ENCODE data around the gene CRYBB2.
"Not testable (repeated sequence)": the region's sequence is repeated elsewhere in the genome, so short reads cannot be mapped to it uniquely, and the experiment has no call there.

CRYBB2 gene, protein sequence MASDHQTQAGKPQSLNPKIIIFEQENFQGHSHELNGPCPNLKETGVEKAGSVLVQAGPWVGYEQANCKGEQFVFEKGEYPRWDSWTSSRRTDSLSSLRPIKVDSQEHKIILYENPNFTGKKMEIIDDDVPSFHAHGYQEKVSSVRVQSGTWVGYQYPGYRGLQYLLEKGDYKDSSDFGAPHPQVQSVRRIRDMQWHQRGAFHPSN

DNA sequence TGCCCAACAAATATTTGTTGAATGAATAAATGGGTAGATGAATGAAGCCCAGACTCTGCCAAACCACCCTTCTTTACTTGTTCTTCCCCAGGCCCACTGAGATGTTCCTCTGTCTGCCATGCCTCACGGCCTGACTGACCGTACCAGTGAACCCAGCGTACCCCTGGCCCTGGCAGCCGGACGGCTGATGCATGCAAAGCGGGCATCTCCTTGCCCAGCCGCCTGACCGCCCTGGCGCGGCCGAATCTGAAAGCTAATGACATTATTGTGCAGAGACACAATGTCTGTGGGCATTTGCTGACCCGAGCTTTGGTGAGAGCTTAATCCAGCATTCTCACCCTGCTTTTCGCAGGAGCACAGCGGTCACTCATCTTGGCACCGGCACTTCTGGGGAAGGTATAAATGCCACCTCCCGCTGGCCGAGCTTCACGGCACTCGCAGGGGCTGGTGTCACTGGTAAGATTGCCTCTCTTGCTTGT, at the start of gene CRYBB2:
Gene CRYBB2 (plus strand): TSS at position 429 of the 479 bp plus-strand sequence. CDS start 1,791 bp downstream, outside the sequence.
- DNase-seq (ENCODE audit: low read depth, low spot score): no peak

DNA sequence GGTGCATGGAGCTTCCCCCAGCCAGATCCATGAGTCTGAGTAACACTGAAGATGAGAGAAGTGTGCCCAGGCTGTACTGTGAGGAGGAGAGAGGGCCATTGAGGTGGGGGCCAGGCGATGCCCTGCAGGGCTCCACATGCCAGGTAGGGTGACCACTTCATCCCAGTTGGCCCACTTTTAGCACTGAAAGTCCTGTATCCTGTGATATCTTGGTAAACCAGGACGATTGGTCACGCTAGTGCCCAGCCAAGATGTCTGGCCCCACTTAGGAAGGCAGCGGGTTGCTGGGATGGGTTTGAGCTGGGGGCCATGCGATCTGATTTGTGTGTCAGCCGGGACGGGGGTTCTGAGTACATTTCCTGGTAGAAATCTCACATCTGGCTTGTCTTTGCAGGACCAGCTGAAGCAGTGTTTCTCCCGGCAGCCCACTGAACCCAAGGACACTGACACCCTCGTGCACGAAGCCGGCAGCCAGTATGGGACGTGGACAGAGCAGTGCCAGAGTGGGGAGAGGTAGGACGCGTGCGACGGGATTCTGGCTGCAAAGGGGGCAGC, 48.9 kb upstream of the CRYBB2 start:
- DNase-seq (ENCODE audit: low read depth, low spot score): no peak

DNA sequence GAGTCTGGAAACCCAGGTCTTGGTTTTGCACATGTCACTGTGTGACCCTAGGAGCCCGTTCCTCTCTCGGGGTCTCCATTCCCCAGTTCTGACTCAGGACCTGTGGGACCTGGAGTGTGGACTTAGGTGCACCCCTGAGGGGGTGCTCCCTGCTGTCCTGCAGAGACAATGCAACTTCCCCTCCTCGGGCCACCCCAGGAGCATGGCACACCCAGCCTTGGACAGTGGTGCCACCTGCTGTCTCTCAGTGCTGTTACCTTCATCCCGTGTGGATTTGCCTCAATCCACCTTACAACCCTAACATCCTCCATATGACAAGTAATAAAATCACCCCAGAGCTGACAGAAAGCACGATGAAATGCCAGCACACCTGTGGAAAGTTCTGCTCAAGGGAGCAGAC, 47.3 kb upstream of the CRYBB2 start:
- no peak for DNase-seq (ENCODE audit: low read depth, low spot score)

DNA sequence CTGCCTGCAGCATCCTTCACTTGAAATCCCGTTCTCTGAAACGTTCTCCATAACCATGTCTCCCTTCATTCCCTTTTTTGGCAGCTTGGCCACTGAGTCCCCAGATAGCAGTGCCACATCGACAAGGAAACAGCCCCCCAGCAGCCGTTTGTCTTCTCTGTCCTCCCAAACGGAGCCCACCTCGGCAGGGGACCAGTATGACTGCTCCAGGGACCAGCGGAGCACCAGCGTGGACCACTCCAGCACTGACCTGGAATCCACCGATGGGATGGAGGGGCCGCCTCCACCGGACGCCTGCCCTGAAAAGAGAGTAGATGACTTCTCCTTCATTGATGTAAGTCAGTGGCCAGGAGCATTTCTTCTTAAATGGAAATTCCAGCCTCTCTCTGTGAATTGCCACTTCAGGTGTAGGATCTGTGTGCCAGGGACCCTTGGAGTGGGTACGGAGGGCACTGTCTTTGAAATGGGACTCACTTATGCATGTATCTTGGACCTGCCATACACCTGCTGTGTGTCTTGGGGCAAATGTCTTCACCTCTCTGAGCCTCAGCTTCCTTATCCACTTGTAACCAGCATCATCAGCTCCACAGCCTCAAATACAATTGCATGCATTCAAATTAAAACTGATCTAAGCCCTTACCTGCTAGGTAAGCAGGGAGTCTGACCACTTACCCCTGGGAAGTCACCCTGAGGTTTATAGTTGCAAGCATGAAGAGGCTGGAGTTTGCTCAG, 45.1 kb upstream of the CRYBB2 start:
- no peak for DNase-seq (ENCODE audit: low read depth, low spot score)

DNA sequence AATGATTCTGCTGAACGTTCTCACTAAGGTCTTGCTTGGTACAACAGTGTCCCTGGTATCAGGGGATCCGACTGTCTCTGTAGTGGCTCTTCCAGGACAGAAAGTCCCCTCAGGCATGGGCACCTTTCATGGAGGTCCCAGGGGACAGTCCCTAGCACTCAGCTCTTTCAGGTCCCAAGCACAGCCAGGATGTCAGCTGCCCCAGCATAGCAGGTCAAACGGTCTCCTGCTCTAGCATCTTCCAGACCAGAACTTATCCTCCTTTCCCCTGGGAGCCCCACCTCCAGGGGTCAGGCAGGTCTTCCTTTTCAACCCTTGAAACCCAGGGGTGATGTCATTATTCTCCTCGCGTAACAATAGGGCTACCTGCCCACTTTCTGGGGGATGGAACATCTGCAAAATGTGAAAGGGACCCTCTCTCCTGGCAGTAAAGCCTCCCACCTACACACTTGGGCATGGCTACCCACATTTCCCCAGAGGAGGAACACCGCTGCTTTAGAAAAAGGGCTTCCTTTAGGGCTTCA, 44.5 kb upstream of the CRYBB2 start:
- DNase-seq (ENCODE audit: low read depth, low spot score): no peak

DNA sequence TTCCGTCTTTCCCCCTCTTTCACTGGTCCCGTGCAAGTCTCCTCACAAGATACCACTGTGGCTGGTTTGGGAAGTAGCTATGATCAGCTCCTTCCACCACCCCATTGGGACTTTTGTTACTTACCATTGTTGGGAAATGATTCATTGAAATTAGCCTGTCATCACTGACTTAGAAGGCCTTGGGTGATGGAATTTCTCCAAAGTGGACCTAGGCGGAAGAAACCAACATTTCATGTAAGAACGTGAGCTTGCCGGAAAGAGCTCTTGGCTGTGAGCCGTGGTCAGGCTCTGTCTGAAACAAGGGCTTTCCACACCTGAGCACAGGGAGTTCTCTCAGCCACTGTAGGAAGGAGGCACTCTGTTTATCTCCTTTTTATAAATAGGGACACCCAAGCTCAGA, 43.3 kb upstream of the CRYBB2 start:
- no peak for DNase-seq (ENCODE audit: low read depth, low spot score)

DNA sequence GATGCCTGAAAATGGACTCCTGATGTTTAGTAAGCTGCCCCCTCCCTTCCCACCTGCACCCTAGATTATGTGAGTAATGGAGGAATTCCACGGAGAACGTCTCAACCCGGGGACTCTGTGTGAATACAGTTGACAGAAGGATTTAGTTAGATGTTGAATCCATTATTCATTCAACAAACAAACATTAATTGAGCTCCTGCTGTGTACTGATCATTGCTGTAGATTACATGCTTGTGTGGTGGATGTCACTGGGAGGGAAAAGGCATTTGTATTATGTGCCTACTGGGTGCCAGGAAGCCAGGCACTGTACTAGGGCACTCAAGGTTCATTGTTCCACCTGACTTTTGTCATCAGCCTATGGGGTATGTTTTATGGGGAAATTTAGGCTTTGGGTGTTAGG, 42.6 kb upstream of the CRYBB2 start:
- DNase-seq (ENCODE audit: low read depth, low spot score): no peak

DNA sequence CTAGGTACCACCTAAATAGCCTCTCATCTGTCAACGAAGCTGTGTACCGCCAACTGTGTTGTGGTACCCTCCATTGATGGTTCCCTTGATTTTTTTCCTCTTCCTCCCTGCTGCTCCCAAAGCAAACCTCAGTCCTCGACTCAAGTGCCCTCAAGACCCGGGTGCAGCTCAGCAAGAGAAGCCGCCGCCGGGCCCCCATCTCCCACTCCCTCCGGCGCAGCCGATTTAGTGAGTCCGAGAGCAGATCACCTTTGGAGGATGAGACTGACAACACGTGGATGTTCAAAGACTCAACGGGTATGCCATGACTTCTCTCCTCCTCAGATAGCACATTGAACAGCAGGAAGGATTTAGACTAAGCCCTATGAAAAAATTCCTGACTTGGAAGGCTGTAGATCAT, 42.2 kb upstream of the CRYBB2 start:
- DNase-seq (ENCODE audit: low read depth, low spot score): no peak

DNA sequence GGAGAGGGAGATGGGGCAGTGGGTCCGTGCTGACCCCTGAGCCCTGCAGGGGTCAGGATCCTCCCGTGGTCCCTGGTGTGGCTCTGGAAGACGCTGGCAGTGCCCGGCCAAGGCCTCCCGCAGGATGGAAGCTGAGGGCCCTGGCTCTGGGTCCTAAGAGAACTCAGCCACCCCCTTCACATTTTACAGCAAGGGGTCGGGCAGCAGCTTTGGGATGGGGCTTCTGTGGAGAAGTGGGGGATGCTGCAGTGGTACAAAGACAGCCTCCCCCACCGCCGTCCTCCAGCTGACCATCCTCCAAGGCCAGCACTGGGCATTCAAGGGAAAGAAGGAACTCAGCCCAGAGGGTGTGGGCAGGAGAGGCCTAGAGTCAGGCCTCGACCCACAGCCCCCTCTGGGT, 41.5 kb upstream of the CRYBB2 start:
- DNase-seq (ENCODE audit: low read depth, low spot score): no peak

DNA sequence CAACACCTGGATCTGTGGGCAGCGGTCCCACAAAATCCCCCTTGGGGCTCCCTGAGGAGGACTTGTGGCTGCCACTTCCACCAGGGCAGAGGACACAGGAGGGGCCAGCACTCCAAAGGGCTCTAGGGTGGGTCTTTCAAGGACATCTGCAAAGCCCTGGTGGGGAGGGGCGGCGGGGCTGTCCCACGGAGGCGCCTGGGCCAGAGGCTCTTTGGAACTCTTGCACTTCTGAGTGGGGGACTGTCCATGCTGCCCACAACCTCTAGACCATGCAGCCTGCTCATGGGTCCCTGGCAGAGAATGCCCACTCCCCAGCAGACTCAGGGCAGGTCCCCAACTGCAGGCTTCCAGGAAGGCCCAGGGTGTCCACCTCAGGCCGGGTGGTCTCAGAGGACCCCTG, 41.1 kb upstream of the CRYBB2 start:
- not testable (repeated sequence) for DNase-seq (ENCODE audit: low read depth, low spot score)

DNA sequence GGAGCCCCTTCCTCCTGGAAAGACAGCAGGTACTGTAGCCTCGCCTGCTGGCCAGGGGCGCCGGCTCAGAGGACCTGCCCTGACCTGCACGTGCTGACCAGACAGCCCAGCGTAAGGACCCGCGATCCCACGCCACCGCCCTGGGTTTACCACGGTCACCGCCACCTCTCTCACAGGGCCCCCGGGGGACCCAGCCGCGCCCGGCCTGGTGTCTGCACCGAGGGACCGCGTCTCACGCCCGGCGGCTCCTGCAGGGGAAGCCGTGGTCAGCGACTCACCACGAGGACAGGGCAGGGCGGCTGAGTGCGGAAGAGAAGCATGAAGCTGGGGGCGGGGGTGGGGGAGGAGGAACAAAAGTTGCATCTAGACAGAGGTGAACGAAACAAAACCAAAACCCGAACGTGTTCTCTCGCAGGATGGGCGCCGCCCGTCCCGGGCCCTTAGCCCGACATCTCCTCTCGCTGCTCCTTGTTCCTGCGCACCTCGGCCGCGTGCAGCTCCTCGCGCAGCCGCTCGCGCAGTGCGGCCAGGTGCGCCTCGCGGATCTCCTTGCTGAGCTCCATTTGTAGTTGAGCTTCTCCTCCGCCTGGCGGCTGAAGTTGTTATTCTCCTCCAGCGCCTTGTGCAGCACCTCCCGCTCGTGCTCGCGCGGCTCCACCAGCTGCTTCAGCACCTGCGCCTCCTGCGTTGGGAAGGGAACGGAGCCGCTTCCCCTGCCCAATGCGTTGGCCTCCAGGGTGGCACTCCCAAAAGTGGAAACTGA, 40.4 kb upstream of the CRYBB2 start:
- DNase-seq (ENCODE audit: low read depth, low spot score): not testable (repeated sequence)

DNA sequence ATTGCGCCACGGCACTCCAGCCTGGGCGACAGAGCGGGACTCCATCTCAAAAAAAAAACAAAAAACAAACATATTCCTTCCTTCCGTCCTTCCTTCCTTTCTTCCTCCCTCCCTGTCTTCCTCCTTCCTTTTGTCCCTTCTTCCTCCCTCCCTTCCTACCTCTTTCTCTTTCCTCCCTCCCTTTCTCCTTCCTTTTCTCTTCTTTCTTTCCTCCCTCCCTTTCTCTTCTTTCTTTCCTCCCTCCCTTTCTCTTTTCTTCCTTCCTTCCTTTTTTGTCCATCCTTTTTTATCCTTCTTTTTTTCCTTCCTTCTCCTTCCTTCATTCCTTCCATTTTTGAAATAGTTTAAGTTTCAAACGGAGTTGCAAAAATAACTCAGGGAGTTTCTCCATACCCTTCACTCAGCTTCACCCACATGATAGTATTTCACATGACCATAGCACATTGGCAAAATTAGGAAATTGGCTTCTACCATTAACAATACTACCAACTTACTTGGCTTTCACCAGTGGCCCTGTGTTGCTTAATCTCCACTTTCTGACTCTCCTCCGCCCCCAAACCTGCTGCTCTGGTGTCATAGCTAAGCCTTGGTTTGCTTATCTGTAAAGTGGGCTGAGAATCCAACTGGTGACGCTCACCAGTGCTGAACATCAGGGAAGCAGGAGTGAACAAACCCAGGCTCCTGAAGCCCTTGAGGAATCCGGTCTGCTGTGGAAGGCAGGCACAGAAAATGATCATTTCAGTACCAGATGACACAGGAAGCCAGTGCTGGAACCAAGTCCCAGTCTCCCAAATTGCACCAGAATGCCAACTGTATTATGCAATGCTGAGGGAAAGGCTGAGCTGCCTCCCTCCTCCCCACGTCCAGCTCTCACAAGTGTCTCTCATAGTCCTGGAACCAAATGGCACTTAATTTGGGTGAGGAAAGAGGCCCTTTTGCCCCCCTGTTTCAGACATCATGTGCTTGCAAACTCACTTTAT, 37.0 kb upstream of the CRYBB2 start:
- no peak for DNase-seq (ENCODE audit: low read depth, low spot score)

DNA sequence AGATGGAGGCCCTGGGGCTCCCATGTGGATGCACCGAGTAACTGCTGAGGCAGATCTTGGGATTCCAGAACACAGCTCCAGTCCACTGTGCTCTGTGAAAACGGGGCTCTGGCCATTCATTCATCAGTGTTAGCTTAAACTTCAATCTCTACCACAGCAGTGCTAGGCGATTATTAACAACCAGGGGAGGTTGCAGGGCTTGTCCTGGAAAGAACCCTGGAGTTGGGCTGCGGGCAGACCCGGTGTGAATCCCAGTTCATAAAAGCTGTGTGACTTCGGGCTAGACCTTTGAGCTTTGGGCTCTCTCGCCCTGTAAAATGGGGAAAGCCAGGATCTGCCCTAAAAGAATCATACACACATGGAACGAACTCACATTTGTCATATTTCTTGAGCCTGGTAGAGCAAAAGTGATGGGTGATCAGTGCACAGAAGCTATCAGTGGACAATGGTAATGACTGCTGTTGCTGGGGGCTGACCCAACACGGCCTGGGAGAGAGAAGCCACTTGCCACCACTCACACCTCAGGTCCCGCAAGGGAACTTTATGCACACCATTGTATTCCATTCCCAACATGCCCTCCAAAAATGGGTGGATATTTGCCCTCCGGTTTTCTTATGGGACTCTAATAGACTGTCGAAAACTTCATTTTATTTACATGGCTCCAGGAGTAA, 35.4 kb upstream of the CRYBB2 start:
- DNase-seq (ENCODE audit: low read depth, low spot score): no peak

DNA sequence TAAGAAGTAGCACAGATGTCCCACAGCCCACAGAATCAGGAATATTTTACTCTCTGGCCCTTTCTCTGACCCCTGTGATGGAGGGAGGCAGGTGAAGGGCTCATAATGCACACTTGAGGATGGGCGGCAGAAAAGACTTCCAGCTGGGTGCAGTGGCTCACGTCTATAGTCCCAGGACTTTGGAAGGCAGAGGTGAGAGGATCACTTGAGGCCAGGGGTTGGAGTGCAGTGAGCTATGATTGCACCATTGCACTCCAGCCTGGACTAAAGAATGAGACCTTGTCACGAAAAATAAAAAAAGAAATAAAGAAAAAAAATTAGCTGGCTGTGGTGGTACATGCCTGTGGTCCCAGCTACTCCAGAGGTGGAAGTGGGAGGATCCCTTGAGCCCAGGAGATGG, 33.3 kb upstream of the CRYBB2 start:
- no peak for DNase-seq (ENCODE audit: low read depth, low spot score)

DNA sequence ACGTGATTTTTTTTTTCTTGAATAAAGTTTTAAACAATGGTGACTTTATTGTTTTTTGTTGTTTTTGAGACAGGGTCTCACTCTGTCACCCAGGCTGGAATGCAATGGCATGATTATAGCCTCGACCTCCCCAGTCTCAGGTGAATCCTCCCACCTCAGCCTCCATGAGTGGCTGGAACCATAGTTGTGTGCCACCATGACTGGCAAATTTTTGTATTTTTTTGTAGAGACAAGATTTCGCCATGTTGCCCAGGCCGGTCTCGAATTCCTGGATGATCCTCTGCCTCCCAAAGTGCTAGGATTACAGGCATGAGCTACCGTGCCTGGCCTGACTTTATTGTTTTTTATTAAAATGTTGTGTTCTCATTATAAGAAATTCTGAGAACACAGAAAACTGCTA, 32.0 kb upstream of the CRYBB2 start:
- DNase-seq (ENCODE audit: low read depth, low spot score): no peak

DNA sequence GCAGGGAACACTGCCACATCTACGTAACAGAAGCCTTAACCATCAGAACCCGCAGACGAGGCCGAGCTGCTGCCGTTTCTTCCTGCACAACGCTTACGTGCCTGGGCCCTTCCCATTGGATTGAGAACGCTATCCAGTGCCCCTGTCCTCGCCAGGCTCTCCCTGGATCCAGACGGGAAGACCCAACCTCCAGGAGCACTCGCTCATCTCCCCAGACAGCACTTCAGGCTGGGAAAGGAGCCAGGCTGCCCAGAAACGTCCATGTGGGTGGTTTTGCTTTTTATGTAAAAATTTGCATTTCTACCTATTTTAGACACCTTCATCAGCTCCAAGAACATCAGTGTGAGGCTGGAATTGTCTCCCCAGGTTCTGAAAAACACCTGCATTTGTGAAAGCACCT, 27.0 kb upstream of the CRYBB2 start:
- DNase-seq (ENCODE audit: low read depth, low spot score): no peak

DNA sequence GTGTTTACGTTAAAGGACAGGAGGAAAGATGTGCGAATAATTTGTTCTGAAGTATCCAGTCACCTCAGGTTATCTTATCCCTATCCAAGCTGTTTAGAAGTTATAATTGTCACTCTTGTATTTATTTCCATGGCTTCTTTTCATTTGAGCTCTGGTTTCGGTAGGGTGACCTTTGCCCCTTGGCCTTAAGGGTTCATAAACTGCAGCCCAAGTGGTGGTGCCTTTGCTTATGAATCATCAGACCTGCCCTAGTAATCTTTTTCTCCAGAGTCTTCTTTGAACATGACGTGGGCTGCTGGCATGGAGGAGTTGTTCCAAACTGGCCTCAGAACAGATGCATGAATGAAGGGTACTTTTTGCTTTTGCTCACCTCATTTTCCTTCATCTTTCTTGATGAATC, 26.3 kb upstream of the CRYBB2 start:
- no peak for DNase-seq (ENCODE audit: low read depth, low spot score)

DNA sequence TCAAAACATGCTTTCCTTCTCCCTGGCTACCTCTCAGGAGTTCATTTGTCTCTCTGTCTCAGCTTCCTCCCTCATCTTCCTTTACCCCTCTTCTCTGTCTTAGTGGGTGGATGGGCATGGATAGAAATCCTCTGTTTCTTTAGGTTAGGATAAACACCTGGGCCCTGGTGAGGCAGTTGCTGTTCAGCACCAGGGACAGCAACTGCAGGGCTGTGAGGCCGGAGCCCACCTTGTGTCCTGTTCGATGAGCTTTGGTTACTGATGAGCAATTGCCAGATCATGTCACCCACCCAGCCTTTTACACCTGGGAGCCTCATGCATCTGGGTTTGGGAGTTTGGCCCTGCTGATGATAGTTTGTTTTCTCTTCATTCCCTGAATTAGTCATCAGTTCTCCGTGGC, 25.9 kb upstream of the CRYBB2 start:
- DNase-seq (ENCODE audit: low read depth, low spot score): no peak

DNA sequence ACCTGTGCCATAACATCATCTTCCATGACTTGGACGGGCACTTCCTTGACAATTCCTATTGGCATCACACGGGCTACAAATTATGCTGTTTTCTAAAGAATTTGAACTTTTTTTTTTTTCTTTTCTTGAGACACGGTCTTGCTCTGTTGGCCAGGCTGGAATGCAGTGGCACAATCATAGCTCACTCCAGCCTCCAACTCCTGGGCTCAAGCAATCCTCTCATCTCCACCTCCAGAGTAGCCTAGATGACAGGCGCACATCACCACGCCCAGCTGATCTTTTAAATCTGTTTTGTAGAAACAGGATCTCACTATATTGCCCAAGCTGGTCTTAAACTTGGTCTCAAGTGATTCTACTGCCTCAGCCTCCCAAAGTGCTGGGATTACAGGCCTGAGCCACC, 23.1 kb upstream of the CRYBB2 start:
- no peak for DNase-seq (ENCODE audit: low read depth, low spot score)

DNA sequence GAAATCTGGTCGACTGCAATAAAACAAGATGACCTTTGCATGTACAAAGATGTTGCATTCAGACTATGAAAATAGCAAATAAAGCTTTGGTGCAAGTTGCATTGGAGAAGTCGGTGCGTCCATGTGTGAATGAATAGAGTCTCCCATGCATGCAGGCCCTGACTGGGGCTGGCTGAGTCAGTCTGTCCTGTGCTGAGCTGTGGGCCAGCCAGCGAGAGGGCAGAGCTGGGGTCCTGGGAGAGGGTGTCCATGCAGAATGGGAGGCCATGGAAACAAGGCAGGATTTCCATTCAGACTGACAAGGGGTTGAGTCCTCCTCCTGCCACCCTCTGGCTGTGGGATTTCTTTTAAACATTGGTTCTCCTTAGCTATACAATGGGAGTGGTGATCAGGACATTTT, 22.1 kb upstream of the CRYBB2 start:
- DNase-seq (ENCODE audit: low read depth, low spot score): no peak
